NCI-H345 treated with DMSO at 0.1 percent for 48 hours (cell line): ENCODE data around the gene PRCP.

Experiments used
- DNase-seq: peaks from one replicate; lab custom pipeline; 2025; ENCODE audit not compliant: unreplicated experiment; lab: John Stamatoyannopoulos, UW

Gene PRCP

GRCh38 chr11:82907371-82907770 lies 7.1 kb upstream of the PRCP start:
- no peak for DNase-seq

DNA sequence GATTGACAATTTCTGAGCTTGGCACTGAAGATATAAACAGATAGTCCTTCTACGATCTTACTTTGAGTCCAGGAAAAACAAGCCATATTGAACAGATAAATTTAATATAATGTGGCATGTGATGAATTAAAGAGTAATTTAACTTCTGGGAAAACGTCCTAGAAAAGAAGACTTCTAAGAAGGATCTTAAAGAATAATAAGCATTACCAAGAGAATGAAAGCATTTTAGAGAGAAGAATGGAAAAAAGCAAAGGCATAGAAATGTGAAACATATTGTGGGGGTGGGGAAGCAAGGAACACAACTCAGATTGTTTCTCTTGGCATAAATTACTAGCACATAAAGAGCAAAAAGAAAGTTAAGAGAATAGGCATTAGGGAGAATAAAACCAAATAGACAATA lies 6.7 kb upstream of the PRCP start:
- DNase-seq, result no peak

GRCh38 chr11:82906236-82906635 lies 6.0 kb upstream of the PRCP start:
- peak; percentile 62 for DNase-seq

- no peak for DNase-seq
Observed at GRCh38 chr11:82903843-82904586, 3.8 kb upstream of the PRCP start.

DNA sequence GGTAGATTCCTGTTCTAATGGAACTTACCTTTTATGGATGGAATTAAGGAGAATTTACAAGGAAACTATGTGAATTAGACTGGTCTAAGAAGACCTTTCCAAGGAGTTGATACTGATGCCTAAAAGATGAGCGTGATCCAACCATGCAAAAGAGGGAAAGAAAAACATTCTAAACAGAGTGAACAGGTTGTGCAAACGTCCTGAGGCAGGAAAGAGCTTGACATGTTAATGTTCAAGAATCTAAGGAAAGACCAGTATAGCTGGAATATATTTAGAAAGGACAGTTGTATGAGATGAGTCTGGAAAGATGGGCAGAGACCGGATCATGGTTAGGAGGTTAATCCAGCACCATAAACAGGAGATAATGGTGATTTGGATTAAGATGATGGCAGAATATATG lies 2.6 kb upstream of the PRCP start:
- DNase-seq, result no peak

- no peak for DNase-seq
Observed at GRCh38 chr11:82901922-82902485, 1.8 kb upstream of the PRCP start.

- DNase-seq, result peak; percentile 97
Observed at GRCh38 chr11:82901165-82901921, 1.1 kb upstream of the PRCP start, which contains the start of gene DDIAS. Gene DDIAS (plus strand): TSS chr11:82901736. CDS start chr11:82914739, 13,003 bp downstream.

DNA sequence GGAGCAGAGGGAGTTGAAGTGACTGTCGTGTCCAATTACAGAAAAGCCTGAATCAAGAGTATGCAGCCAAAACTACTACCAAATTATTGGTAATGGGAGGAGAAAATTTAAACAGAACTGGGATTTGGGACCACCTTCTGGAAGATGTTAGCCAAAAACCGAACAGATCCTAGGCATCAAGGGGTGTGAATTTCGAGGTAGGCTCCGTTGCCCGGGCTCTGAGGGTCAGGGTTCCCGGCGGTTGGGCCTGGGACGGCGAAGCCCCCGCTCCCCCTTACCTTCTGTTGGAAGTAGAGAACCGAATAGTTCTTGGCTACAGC lies 313 bp downstream of the PRCP start:
- no peak for DNase-seq

DNA sequence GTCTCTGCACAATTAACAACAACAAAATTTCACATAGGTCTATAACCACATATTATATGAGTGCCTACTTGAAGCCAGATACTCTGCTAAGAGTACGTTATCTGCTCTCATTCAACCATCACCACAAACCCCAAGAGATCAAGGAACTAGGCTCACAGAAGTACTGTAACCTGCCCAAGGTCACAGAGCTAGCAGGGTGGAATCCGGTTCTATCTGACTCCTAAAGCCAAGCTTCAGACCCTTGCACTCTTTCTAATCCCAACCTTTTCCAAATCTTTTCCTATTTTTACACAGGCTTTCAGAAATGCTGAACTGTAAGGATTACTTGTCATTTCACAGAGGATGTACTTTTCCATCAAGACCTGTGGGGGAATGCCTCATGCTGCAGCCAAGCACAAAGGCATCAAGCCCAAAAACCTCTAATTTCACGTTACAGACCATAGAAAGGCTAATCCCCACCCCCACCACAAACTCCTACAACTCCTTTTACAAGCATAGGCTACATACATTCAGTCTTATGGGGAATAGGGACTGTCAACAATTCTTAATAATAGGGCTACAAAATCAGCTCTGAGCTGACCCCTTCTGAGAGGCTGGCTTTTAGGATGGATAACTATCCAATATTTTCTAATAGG lies 927 bp downstream of the PRCP start:
- no peak for DNase-seq

DNA sequence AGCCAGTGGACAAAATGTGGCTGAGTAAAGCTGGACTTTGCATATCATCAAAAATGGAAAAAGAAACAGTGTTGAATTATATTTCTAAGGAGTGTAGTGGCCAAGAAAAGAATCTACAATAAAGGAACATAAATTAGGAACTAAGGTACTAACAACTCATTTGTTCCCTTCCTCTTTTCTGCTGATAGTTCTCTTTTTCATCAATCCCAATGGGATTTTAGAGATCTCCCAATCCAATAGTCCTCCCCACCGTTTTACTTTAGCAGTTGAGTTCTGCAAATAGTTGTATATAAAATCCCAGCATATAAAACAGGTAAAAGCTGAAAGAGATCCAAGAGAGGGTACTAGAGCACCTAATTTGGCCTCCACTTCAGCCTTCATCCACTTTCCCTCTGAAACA lies 2.0 kb downstream of the PRCP start:
- DNase-seq, result no peak

DNA sequence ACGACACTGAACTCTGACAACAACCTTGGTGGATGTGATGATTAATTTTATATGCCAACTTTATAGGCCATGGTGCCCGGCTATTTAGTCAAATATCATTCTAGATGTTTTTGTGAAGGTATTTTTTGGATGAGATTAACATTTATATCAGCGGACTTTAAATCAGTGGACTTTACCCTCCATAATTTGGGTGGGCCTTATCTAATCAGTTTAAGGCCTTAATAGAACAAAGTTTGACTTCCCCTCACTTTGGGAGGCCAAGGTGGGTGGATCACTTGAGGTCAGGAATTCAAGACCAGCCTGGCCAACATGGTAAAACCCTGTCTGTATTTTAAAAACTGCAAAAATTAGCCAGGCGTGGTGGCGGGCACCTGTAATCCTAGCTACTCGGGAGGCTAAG lies 4.0 kb downstream of the PRCP start:
- no peak for DNase-seq

- DNase-seq, result no peak
Observed at GRCh38 chr11:82895437-82896091, 4.7 kb downstream of the PRCP start.

DNA sequence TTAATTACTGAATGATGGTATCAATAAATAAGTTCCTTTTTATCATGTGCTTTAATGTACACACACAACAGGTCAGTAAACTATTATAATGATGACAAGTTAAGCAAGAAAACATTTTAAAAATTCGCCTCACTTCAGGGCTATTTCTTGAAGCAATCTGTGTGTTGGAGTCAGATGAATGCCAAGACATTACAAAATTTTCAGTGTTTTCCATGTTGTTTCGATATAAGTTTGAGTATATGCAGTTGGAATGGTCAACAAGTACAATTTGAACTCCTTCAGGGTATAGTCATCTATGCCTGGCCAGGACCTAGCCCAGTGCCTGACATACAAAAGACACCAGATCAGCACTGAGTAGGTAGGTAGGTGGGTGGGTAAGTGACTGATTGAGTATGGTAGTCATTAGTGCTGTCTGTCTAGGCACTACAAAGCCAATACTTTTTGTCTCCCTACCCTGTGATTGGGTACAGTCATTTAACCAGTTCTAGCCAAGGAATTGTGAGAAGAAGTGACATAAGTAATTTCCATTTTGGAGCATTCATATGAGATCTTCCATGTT lies 7.5 kb downstream of the PRCP start:
- DNase-seq, result no peak

DNA sequence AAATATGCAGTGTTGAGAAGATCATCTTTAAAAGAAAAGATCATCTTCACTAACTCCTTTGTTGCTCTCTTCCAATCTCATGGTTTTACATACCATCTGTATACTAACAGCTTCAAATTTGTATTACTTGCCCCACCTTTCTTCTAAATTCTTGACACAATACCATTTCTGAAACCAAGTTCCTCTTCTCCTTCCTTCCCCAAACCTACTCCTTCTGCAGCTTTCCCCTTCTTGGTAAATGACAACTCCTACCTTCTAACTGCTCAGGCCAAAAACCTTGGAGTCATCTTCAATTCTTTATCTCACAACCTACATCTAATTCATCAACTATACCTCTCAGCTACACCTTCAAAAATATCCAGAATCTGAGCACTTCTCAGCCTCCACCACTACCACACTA lies 9.3 kb downstream of the PRCP start:
- DNase-seq, result no peak

GRCh38 chr11:82890002-82890341 lies 10.3 kb downstream of the PRCP start:
- no peak for DNase-seq

DNA sequence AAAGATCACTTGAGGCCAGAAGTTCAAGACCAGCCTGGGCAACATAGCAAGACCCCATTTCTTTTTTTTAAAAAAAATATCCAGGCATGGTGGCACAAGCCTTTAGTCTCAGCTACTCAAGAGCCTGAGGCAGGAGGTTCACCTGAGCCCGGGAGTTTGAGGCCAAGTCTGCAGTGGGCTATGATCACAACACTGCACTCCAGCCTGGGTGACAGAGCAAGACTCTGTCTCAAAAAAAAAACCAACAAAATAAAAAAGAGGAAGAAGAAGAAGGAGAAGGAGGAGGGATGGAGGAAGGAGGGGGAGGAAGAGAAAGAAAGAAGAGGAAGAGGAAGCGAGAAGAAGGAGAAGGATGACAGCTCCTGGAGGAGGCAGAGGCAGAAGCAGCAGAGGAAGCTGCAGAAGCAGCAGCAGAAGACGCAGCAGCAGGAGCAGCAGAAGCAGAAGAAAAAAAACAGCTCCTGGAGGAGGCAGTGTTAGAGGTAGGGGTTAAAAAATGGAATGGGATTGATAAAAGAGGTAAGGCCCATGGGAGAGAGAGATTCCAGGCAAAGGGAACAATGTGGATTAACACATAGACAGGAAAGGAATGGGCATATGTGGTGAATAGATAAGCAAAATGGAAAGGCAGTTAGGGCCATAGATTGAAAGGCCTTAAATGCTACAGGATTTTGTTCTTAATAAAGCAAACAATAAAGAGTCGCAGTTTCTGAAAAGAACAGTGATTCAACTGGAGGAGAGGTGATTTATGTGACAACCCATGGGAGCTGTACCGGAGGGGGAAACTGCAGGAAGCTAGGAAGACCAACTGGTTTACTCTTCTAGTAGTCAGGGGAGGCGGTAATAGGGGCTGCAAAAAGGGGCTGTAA lies 10.9 kb downstream of the PRCP start:
- no peak for DNase-seq

- no peak for DNase-seq
Observed at GRCh38 chr11:82883853-82884252, 16.4 kb downstream of the PRCP start.

GRCh38 chr11:82874646-82875523 lies 25.3 kb downstream of the PRCP start:
- no peak for DNase-seq

- DNase-seq, result no peak
Observed at GRCh38 chr11:82873919-82874333, 26.3 kb downstream of the PRCP start.
